Inflammatory macrophage treated with lipopolysaccharide for 1 hour (primary cell): ENCODE data around the gene MASP2.
"Not testable (repeated sequence)": the region's sequence is repeated elsewhere in the genome, so short reads cannot be mapped to it uniquely, and the experiment has no call there.

ENCODE experiments used
- DNase-seq, 2 donors: peaks; one replicate each; pipeline ENCODE4 v3.0.0-alpha.2; 2020 to 2022

Gene MASP2

DNA sequence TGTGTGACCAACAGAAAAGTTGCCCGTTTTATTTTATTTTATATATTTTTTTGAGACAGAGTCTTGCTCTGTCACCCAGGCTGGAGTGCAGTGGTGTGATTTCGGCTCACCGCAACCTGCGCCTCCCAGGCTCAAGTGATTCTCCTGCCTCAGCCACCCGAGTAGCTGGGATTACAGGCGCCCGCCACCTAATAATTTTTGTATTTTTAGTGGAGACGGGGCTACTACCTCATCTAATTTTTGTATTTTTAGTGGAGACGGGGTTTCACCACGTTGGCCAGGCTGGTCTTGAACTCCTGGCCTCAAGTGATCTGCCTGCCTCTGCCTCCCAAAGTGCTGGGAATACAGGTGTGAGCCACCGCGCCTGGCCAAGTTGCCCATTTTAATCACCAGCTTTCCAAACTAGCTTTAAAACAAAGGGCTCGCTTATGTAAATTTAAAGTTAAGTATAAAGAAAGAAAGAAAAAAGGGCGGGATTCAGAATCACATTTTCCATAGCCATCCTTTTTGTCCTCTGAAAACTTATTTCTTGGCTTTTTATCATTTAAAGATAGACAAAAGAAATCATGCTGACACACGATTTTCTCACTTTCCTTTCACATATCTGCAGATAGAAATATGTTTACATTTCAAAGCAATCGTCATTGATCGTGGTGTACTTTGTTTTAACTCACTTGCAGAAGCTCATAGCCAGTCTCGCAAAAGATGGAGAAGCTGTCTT, 9.9 kb downstream of the MASP2 start:
- DNase-seq, result not testable (repeated sequence)

DNA sequence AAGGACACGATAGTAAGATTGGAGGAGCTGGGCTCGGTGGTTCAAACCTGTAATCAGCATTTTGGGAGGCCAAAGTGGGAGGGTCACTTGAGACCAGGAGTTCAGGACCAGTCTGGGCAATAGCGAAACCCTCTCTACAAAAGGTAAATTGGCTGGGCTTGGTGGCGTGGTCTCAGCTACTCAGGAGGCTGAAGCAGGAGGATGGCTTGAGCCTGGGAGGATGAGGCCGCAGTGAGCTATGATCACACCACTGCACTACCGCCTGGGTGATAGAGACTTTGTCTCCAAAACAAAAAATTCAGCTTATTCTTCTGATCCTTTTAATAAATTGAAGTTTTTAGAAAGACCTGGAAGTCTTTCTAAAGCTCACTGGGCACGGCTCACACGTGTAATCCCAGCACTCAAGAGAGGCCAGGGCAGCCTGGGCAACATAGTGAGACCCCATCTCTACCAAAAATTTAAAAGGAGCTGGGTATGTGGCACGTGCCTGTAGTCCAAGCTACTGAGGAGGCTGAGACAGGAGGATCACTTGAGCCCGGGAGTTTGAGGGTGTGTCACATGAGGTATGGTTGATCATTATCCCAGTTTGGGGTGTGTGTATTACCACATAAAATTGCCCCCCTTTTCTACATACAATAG, 15.3 kb downstream of the MASP2 start:
- no peak for DNase-seq

DNA sequence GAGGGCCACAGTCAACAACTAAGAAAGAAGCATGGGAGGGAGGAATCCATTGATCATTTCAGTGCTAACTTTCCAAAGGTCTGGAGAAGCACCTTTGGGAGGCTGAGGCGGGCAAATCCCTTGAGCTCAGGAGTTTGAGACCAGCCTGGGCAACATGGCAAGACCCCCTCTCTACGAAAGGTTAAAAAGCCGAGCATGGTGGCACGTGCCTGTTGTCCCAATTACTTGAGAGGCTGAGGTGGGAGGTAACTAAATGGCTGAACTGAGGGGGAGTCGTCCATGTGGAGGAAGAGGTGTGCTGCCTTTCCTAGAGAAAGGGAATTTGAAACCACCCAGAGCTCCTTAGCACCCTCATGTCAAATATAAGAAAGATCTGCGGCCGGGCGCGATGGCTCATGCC, 16.2 kb downstream of the MASP2 start:
- DNase-seq, result no peak

DNA sequence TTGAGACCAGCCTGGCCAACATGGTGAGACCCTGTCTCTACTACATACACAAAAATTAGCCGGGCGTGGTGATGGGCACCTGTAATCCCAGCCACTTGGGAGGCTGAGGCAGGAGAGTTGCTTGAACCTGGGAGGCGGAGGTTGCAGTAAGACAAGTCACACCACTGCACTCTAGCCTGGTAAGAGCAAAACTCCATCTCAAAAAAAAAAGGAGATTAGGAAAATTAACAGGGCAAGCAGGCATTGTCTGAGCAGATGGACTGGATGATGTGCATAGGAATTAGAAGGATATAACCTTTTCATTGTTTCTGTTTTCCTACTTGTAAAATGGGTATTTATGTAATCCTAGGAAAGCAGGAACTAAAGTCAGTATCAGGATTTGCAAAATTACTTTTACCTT, 19.0 kb downstream of the MASP2 start:
- DNase-seq, result no peak

DNA sequence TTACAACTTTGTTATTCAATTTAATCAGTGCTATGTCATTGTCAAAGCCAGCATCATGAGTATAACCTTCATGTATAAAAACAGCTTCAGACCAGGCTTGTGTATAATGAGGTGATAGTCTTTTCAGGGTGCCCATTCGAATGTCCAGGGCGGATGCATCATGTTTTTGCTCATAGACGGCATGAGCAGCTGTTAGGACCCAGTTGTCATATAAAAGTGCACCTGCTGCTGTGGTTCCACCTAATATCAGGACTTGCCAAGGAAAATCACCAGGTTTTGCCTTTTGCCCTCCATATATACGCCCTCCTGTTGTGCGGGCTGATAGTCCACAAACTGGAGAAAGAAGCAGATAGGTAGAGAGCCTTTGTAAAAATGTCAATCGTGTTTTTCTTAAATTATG, 19.7 kb downstream of the MASP2 start:
- no peak for DNase-seq

DNA sequence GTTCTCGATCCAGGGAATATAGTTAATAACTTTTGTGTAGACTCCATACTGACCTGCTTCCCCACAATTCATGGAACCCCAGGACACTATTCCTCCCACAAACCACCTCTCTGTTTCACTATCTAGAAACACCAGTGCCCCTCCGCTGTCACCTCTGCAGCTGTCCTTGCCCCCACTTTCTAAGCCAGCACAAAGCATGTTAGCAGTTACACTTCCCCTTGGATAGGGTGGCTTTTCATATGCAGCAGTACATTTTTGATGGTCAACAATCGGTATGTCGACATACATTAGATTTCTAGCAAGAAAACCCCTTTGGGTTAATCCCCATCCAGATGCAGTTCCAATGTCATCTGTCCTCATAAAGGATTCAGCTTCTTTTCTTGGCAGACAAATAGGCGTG, 20.1 kb downstream of the MASP2 start:
- no peak for DNase-seq

DNA sequence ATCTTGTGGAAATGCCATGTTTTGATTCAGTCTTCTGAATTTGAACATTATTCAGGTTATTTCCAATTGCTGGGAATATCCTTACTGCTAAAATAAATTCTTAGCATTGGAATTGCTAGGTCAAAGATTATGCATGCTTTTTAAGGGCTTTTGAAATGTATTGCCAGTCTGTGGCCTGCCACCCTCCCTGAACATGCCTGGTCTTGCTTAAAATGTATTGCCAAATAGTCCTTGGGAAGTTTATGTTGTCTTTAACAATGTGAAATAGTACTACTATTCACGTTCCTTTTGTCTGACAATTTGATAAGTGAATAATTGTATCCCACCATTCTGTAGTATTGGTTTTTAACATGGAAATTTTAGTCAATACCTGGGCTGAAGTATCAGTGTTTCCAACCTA, 21.0 kb downstream of the MASP2 start:
- DNase-seq, result no peak

DNA sequence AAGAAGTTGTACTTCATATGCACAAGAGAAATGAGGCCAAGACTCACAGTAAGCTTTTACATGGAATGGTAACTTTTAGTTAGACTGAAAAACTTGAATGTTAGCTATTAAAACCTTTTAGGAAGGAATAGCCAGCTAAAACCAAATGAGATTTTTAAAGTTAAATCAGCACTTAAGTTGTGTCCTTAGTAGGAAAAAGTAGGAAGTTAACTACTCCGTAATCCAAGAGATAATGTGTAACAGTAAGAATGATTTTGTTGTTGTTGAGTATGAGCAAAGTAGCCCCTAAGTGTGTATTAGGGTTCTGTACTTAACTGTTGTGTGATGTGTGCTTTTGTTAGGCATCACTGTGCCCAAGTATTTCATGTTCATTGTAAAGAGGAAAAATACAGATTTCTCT, 21.4 kb downstream of the MASP2 start:
- DNase-seq, result no peak

DNA sequence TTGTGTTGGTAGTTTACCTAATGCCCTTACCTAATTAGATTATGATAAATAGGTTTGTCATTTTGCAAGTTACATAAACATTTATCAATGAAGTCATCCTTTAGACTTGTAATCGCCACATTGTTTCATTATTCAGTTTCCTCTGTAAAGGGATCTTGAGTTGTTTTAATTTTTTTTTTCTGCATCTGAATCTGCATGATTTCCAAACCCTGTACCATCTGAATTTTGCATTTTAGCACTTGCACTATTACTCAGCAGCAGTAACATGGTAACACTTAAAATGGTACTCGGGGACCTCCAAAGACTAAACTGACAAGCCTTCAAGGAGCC, 22.2 kb downstream of the MASP2 start:
- DNase-seq, result no peak

DNA sequence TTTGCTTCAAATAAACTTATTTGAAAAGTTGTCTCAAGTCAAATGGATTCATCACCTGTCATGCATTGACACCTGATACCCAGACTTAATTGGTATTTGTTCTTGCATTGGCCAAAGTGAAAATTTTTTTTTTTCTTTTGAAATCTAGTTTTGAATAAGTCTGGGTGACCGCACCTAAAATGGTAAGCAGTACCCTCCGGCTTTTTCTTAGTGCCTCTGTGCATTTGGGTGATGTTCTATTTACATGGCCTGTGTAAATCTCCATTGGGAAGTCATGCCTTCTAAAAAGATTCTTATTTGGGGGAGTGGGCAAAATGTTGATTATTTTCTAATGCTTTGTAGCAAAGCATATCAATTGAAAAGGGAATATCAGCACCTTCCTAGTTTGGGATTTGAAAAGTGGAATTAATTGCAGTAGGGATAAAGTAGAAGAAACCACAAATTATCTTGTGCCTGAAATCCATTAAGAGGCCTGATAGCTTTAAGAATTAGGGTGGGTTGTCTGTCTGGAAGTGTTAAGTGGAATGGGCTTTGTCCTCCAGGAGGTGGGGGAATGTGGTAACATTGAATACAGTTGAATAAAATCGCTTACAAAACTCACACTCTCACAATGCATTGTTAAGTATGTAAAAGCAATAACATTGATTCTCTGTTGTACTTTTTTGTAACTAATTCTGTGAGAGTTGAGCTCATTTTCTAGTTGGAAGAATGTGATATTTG, 22.7 kb downstream of the MASP2 start:
- no peak for DNase-seq

DNA sequence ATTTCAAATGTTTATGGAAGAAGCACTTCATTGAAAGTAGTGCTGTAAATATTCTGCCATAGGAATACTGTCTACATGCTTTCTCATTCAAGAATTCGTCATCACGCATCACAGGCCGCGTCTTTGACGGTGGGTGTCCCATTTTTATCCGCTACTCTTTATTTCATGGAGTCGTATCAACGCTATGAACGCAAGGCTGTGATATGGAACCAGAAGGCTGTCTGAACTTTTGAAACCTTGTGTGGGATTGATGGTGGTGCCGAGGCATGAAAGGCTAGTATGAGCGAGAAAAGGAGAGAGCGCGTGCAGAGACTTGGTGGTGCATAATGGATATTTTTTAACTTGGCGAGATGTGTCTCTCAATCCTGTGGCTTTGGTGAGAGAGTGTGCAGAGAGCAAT, 23.8 kb downstream of the MASP2 start:
- no peak for DNase-seq

DNA sequence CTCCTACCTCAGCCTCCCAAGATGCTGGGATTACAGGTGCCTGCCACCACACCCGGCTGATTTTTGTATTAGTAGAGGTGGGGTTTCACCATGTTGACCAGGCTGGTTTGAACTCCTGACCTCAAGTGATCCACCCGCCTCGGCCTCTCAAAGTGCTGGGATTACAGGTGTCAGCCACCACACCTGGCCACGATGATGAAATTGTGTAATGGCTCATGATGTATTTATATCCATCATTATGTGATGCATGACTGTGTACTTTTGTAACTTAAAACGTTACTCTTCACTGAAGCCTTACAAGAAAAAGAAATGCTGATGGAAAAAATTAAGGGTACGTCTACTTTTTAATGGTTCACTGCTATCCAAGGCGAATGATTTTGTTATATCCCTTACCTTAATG, 27.1 kb downstream of the MASP2 start:
- DNase-seq, result no peak

DNA sequence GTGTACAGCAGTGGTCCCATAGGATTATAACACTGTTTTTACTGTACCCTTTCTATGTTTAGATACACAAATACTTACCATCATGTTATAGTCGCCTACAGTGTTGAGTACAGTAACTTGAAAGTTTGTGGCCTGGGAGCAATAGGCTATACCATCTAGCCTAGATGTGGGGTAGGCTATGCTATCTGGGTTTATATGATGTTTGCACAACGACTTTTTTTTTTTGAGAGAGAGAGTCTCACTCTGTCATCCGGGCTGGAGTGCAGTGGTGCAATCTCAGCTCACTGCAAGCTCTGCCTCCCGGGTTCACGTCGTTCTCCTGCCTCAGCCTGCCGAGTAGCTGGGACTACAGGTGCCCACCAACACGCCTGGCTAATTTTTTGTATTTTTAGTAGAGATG, 27.7 kb downstream of the MASP2 start:
- not testable (repeated sequence) for DNase-seq

DNA sequence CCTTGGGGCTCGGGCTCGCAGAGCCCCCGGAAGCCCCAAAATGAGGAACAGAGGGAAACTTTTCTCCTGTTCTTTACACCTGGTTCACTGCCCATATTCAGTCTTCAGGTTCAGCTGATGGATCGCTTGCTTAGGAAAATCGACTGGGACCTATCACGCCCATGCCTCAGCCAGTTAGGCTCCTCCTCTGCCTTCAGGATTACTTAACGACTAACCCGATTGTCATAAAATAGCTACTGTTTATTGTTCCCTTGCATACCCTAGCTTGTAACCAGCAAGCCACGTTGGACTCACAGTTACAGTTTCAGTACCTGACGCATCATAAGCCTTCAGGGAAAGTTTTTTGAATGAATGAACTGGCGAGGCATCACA, 33.9 kb downstream of the MASP2 start:
- DNase-seq, result no peak

DNA sequence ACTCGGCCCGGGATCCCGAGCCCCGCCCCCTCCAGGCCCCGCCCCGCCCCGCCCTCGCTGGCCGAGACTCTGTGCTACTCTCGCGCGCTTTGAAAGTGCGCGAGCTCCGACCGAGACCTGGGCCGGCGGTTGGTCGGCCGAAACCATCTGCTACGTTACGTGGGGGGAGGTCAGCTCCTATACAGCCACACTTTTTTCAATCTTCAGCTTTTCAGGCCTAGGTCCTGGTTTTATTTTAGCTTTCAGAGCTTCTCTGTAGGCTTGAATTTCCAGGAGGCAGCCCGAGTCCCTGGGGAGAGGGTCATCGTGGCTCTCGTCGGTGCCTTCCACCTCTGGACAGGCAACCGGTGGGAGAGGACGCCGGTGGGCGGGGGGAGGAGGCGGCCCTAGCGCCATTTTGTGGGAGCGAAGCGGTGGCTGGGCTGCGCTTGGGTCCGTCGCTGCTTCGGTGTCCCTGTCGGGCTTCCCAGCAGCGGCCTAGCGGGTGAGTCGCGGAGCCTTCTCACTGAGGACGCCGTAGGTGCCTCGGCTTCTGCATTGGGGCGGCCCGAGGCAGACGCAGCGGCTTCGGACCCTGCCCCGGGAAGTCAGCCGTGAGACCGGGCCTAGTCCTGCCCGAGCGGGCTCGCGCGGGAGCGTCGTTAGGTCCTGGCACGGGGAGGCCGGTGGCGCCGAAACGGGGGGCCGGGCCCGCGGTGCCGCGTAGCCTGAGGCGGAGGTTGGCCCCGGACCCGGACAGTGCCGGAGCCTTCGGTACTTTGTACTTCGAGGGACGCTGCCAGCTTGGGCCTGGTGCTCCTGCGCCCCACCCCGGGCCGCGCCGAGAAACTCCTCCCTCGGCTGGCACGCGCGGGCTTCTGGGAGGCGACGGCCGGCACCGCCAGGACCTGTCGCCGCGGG, 34.5 kb downstream of the MASP2 start, which contains the start of gene TARDBP:
Gene TARDBP (plus strand): TSS at position 395 of the 900 bp plus-strand sequence. CDS start 1,074 bp downstream, outside the sequence.
- DNase-seq, result peak; percentile 77 to 88

DNA sequence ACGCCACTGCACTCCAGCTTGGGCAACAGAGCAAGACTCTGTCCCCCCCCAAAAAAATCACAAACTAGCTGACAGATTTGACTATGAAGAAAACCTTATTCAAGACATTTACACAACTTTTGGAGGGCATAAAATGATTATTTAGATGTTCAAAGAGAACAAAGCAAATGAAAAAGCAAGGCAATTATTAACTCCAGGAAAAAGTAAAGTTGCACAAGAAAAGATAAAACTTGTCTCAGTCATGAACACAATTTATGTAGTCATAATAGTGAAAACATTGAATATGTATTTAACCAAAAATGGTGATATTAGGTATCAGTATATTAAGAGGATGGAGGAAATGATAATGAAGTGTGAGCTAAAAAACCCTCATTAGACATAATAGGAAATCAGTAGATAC, 46.5 kb downstream of the MASP2 start:
- no peak for DNase-seq

DNA sequence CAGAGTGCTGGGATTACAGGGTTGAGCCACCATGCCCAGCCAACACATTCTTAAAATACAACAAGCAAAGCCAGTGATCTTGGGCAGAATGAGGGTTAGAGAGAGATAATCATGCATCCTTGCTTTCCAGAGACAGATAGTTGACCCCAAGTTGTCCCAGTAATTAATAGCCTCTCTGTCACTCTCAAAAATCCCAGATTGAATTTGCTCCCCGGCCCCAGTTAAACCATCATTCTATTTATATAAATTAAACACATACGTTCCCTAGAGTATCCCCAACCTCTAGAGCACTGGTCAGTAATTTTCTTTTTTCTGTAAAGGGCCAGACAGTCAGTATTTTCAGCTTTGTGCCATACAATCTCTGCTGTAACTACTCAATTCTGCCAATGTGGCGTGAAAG, 50.9 kb downstream of the MASP2 start:
- DNase-seq, result no peak

DNA sequence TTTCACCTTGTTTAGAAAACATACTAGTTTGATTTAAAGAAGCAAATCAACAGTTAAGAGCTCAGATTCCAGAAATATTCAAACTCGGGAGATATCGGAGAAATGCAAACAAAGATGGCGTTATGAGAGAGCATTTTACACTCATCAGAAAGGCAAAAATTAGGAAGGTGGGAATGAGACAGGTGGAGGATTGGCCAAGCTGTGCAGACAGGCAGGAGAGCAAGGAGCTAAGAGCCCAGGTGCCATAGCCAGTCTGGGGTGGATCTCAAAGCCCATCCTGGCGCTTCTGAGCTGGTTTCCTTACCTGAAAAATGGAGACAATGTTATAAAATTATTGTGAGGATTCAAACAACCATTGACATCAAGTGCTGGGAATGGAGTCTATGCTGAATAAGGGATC, 54.2 kb downstream of the MASP2 start:
- DNase-seq, result no peak

DNA sequence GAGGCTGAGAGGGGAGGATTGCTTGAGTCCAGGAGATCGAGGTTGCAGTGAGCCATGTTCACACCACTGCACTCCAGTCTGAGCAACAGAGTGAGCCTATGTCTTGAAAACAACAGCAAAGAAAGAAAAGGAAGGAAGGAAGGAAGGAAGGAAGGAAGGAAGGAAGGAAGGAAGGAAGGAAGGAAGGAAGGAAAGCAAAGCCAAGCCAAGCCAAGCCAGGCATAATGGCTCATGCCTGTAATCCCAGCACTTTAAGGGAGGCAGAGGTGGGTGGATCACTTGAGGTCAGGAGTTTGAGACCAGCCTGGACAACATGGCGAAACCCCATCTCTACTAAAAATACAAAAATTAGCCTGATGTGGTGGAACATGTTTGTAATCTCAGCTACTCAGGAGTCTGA, 55.0 kb downstream of the MASP2 start:
- not testable (repeated sequence) for DNase-seq

DNA sequence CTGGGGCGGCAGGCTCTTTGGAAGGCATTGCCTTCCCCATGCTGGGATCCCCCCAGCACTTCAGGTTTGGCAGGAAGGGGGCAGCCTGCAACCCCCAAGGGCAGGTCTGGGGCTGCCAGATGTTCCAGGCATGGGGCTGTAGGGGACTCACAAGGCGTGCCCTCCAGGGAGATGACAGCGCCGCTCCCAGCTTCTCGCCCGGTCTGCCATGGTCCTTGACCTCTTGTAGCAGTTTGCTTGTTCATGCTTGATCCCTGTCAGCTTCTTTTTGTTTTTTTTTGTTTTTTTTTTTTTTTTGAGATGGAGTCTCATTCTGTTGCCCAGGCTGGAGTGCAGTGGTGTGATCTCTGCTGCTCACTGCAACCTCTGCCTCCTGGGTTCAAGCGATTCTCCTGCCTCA, 56.2 kb downstream of the MASP2 start:
- no peak for DNase-seq

DNA sequence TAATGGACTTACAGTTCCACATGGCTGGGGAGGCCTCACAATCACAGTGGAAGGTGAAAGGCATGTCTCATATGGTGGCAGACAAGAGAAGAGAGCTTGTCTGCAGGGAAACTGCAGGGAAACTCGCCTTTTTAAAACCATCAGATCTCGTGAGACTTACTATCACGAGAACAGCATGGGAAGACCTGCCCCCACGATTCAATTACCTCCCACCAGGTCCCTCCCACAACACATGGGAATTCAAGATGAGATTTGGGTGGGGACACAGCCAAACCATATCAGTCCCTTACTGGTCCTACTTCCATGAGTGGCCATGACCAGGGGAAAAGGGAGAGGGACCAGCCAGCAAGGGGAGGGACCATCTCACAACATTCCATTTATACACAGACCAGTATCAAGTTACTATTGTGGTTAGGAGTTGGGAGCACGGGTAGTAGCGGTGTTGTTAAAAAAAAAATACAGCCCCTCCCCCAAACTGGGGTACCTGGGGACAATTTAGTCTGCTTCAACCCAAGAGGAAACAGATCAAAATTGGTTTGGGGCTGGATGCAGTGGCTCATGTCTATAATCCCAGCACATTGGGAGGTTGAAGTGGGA, 57.0 kb downstream of the MASP2 start:
- DNase-seq, result not testable (repeated sequence)

DNA sequence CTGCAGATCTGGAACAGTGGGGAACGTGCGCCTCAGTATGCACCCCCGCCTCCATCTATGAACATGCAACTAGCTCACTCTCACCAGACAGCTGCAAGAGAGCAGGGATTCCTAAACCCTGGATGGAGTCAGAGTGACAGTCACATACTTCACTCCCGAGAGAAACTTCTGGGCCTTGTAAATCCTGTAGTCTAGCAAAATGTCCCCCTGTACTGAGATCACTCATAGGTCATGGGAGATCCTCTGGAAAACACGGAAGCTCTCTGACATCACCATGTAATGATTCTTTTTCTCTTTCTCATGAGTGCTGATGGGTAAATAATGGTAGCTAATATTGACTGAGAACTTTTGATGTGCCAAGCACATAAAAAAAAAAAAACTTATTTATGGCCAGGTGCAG, 57.9 kb downstream of the MASP2 start:
- peak; percentile 14 to 43 for DNase-seq
